ENCODE measurements around the gene MITF.

GRCh38 chr3:70006089-70006488, 266.8 kb downstream of the MITF start:
- TF ChIP-seq POLR2AphosphoS5 (IDR thresholded peaks at IDR 0.05; ENCODE audit: borderline replicate concordance, low read depth, low read length) (no peak), EZH2 (IDR thresholded peaks at IDR 0.05) (no peak), FOXP2 (optimal IDR thresholded peaks at IDR 0.05; ENCODE audit: control extremely low read depth, extremely low read length, insufficient read depth) (no peak)
